Stimulated activated CD8-positive, alpha-beta memory T cell treated with anti-CD3 and anti-CD28 coated beads, Interleukin-15, amount 100 ng/mL, for 48 hours (primary cell): ENCODE results near the gene PCNT.

Experiments
- DNase-seq, 2 donors: peaks; one replicate each; pipeline ENCODE4 v3.0.0-alpha.2; 2020; ENCODE audit warnings: low read depth in 2 of 2

The PCNT gene

GRCh38 chr21:46379105-46379504 lies 55.1 kb downstream of the PCNT start:
- DNase-seq = no peak

GRCh38 chr21:46379691-46380090 lies 55.7 kb downstream of the PCNT start:
- DNase-seq = no peak

- no peak for DNase-seq
Measured at GRCh38 chr21:46381541-46381940, 57.6 kb downstream of the PCNT start.

- DNase-seq = no peak
Measured at GRCh38 chr21:46384556-46384955, 60.6 kb downstream of the PCNT start.

GRCh38 chr21:46385846-46386733 lies 62.1 kb downstream of the PCNT start:
- DNase-seq = no peak

- no peak for DNase-seq
Measured at GRCh38 chr21:46386734-46387088, 62.8 kb downstream of the PCNT start.

GRCh38 chr21:46388206-46388880 lies 64.4 kb downstream of the PCNT start:
- DNase-seq = no peak

- no peak for DNase-seq
Measured at GRCh38 chr21:46388896-46389295, 64.9 kb downstream of the PCNT start.

- DNase-seq = no peak
Measured at GRCh38 chr21:46390603-46391545, 66.9 kb downstream of the PCNT start.

GRCh38 chr21:46391773-46392172 lies 67.8 kb downstream of the PCNT start:
- no peak for DNase-seq

- DNase-seq = no peak
Measured at GRCh38 chr21:46392921-46393320, 69.0 kb downstream of the PCNT start.

GRCh38 chr21:46393451-46393940 lies 69.5 kb downstream of the PCNT start:
- DNase-seq = no peak

- DNase-seq = no peak
Measured at GRCh38 chr21:46393941-46394594, 70.1 kb downstream of the PCNT start.

GRCh38 chr21:46394595-46395104 lies 70.7 kb downstream of the PCNT start:
- DNase-seq = no peak

GRCh38 chr21:46397211-46397905 lies 73.4 kb downstream of the PCNT start:
- no peak for DNase-seq

GRCh38 chr21:46397993-46398392 lies 74.0 kb downstream of the PCNT start:
- no peak for DNase-seq

GRCh38 chr21:46399129-46399528 lies 75.2 kb downstream of the PCNT start:
- DNase-seq = no peak

- DNase-seq = no peak
Measured at GRCh38 chr21:46399686-46400085, 75.7 kb downstream of the PCNT start.

- DNase-seq = no peak
Measured at GRCh38 chr21:46401186-46401910, 77.4 kb downstream of the PCNT start.

GRCh38 chr21:46402421-46402820 lies 78.5 kb downstream of the PCNT start:
- no peak for DNase-seq
